Activated CD8-positive, alpha-beta T cell treated with anti-CD3 and anti-CD28 coated beads for 36 hours (primary cell): ENCODE results near the gene ELMO2. TPM values are rescaled to one million over a fixed set of nuclear protein-coding genes. Genes with fewer than 3 reads are reported as not detected.

ENCODE experiments used
- ATAC-seq: fragments of 200-7000 bp; cut with Tn5 transposase; one replicate; pipeline ENCODE4 v1.10.0; 2021; ENCODE audit warnings: mild to moderate bottlenecking, moderate library complexity
- CTCF ChIA-PET: fragments of 350-600 bp; sonication (Branson Sonifier 250); formaldehyde crosslinking; loops from one replicate; lab custom pipeline; 2021; ENCODE audit warnings: antibody characterized with exemption; lab: Charles Lee
- POLR2A ChIA-PET: fragments of 350-600 bp; sonication (Branson Sonifier 250); formaldehyde crosslinking; loops from one replicate; lab custom pipeline; 2021; ENCODE audit warnings: antibody characterized with exemption; lab: Charles Lee
- DNase-seq: peaks from one replicate; pipeline ENCODE4 v3.0.0-alpha.2; 2020
- H3K27ac Mint-ChIP-seq: one replicate; pipeline ENCODE4 v1.8.0; 2021; ENCODE audit warnings: mild to moderate bottlenecking, mixed read lengths
- H3K27me3 Mint-ChIP-seq: one replicate; pipeline ENCODE4 v1.8.0; 2021; ENCODE audit warnings: mixed read lengths
- H3K36me3 Mint-ChIP-seq: one replicate; pipeline ENCODE4 v1.8.0; 2021; ENCODE audit warnings: low read depth, mixed read lengths
- H3K4me1 Mint-ChIP-seq: one replicate; pipeline ENCODE4 v1.8.0; 2021; ENCODE audit warnings: low read depth, mixed read lengths
- H3K4me3 Mint-ChIP-seq: one replicate; pipeline ENCODE4 v1.8.0; 2021; ENCODE audit warnings: mild to moderate bottlenecking, moderate library complexity, mixed read lengths
- H3K9me3 Mint-ChIP-seq: one replicate; pipeline ENCODE4 v1.8.0; 2021; ENCODE audit warnings: mixed read lengths
- intact Hi-C: fragments of 100-400 bp; cut with micrococcal nuclease; formaldehyde crosslinking; loops from one replicate; pipeline ENCODE4 v1.10.0; 2022
- total RNA-seq, 2 experiments: library from RNA; stranded (reverse); gene quantifications; one replicate each; pipeline ENCODE4 v1.2.3, GENCODE V29; 2021
- TF ChIP-seq, protein P1 (sequence below): fragments of 200-600 bp; IDR thresholded peaks from one replicate; pipeline ENCODE4 v1.8.0; 2022; ENCODE audit warnings: antibody characterized with exemption, mild to moderate bottlenecking

The ELMO2 gene
- total RNA-seq, 2 experiments from 2014 or later = 36.2 to 38.1 TPM

DNA sequence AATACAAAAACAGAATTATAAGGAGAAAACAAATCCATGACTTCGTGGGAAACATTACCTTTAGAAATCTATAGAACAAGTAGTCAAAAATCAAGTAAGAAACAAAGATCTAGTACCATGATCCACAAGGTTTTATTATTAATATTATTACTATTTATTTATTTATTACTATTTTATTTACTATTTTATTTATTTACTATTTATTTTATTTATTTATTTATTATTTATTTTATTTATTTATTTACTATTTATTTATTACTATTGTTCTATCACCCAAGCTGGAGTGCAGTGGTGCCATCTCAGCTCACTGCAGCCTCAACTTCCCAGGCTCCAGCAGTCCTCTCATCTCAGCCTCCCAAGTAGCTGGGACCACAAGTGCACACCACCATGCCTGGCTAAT lies 13.5 kb upstream of the ELMO2 start:
- CTCF ChIA-PET = interaction anchor here (1.0 to 1.5 kb wide), 2 partner anchors 18 to 143 kb away, joined by 3 to 4 read pairs; no protein-coding TSS in a partner anchor
- H3K27ac Mint-ChIP-seq = no peak overlapping the region
- TF ChIP-seq, protein P1, sequence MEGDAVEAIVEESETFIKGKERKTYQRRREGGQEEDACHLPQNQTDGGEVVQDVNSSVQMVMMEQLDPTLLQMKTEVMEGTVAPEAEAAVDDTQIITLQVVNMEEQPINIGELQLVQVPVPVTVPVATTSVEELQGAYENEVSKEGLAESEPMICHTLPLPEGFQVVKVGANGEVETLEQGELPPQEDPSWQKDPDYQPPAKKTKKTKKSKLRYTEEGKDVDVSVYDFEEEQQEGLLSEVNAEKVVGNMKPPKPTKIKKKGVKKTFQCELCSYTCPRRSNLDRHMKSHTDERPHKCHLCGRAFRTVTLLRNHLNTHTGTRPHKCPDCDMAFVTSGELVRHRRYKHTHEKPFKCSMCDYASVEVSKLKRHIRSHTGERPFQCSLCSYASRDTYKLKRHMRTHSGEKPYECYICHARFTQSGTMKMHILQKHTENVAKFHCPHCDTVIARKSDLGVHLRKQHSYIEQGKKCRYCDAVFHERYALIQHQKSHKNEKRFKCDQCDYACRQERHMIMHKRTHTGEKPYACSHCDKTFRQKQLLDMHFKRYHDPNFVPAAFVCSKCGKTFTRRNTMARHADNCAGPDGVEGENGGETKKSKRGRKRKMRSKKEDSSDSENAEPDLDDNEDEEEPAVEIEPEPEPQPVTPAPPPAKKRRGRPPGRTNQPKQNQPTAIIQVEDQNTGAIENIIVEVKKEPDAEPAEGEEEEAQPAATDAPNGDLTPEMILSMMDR = no peak
- peaks cover 18% of the 10 kb centered on the region for H3K27me3 Mint-ChIP-seq
- intact Hi-C loops = no loop called here
- no peak overlapping the region for H3K4me3 Mint-ChIP-seq
- ATAC-seq (no peak), DNase-seq (no peak)
- POLR2A ChIA-PET = no interaction called here
- no peaks in the 10 kb centered on the region for H3K4me1 Mint-ChIP-seq
- H3K9me3 Mint-ChIP-seq = no peaks in the 10 kb centered on the region
- H3K36me3 Mint-ChIP-seq = no peaks in the 10 kb centered on the region

GRCh38 chr20:46416839-46417238 lies 10.4 kb upstream of the ELMO2 start:
- H3K27ac Mint-ChIP-seq = no peak overlapping the region

GRCh38 chr20:46416421-46416820 lies 10.0 kb upstream of the ELMO2 start:
- TF ChIP-seq, protein P1 = no peak
- no peaks in the 10 kb centered on the region for H3K9me3 Mint-ChIP-seq
- peaks cover 13% of the 10 kb centered on the region for H3K27me3 Mint-ChIP-seq
- DNase-seq (no peak), ATAC-seq (no peak)
- CTCF ChIA-PET = interaction anchor here (1.2 kb wide), 1 partner anchor 111 kb away, joined by 3 read pairs; no protein-coding TSS in a partner anchor
- POLR2A ChIA-PET = no interaction called here
- H3K27ac Mint-ChIP-seq = no peak overlapping the region
- no peaks in the 10 kb centered on the region for H3K36me3 Mint-ChIP-seq
- H3K4me3 Mint-ChIP-seq = no peak overlapping the region
- H3K4me1 Mint-ChIP-seq = no peaks in the 10 kb centered on the region
- intact Hi-C loops = no loop called here

More at GRCh38 chr20:46416839-46417238, 10.4 kb upstream of the ELMO2 start:
- H3K9me3 Mint-ChIP-seq = no peaks in the 10 kb centered on the region
- TF ChIP-seq, protein P1 = no peak
- DNase-seq (no peak), ATAC-seq (no peak)
- no peaks in the 10 kb centered on the region for H3K4me1 Mint-ChIP-seq
- peaks cover 13% of the 10 kb centered on the region for H3K27me3 Mint-ChIP-seq
- H3K36me3 Mint-ChIP-seq = no peaks in the 10 kb centered on the region
- POLR2A ChIA-PET = no interaction called here
- intact Hi-C loops = no loop called here
- no peak overlapping the region for H3K4me3 Mint-ChIP-seq
- CTCF ChIA-PET = interaction anchor here (1.2 kb wide), 1 partner anchor 112 kb away, joined by 3 read pairs; no protein-coding TSS in a partner anchor

GRCh38 chr20:46415773-46416172 lies 9.4 kb upstream of the ELMO2 start:
- H3K36me3 Mint-ChIP-seq = no peaks in the 10 kb centered on the region
- intact Hi-C loops = no loop called here
- no peak overlapping the region for H3K4me3 Mint-ChIP-seq
- DNase-seq (no peak), ATAC-seq (no peak)
- CTCF ChIA-PET = no interaction called here
- TF ChIP-seq, protein P1 = no peak
- H3K27me3 Mint-ChIP-seq = peaks cover 13% of the 10 kb centered on the region
- H3K27ac Mint-ChIP-seq = no peak overlapping the region
- POLR2A ChIA-PET = interaction anchor here (0.8 kb wide), 1 partner anchor 42 kb away, joined by 3 read pairs; no protein-coding TSS in a partner anchor
- H3K4me1 Mint-ChIP-seq = peaks cover 2% of the 10 kb centered on the region
- H3K9me3 Mint-ChIP-seq = no peaks in the 10 kb centered on the region

DNA sequence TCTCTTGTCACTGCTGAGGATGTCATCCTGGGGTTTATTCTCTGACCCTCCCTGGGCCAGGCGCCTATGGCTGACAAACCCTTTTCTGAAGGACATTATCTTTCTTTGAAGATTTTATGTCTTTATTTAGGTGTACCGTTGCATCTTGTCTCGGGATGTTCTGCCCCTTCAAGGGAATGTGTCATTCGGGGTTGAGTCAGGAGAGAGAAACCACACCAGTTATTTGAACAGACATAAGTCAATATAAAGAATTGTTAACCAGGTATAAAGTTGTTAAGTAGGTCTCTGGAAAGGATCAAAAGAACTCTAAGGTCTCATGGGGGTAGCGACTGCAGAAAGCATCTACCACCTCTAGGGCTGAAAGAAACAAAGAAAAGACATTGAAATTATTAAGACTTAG lies 8.2 kb upstream of the ELMO2 start:
- Mint-ChIP-seq H3K36me3 (no peaks in the 10 kb centered on the region), H3K4me1 (peaks cover 8% of the 10 kb centered on the region), H3K27me3 (peaks cover 12% of the 10 kb centered on the region), H3K27ac (no peak overlapping the region), H3K4me3 (no peak overlapping the region), H3K9me3 (no peaks in the 10 kb centered on the region)
- ChIA-PET CTCF (interaction anchor here (1.4 to 1.5 kb wide), 2 partner anchors 9 to 238 kb away, joined by 3 to 4 read pairs; no protein-coding TSS in a partner anchor), POLR2A (interaction anchor here (0.6 kb wide), 1 partner anchor 36 kb away, joined by 3 read pairs; no protein-coding TSS in a partner anchor)
- ATAC-seq (no peak), DNase-seq (no peak)
- TF ChIP-seq, protein P1 = no peak
- intact Hi-C loops = no loop called here
